Gastroesophageal sphincter (tissue), 4 donors: Measurements from ENCODE around the gene COL1A1. TPM values are rescaled to one million over a fixed set of nuclear protein-coding genes. Genes with fewer than 3 reads are reported as not detected.

ENCODE experiments used
- ATAC-seq: fragments of 150-250 bp; one replicate; pipeline ENCODE4 v1.9.1; 2016; ENCODE audit warnings: mild to moderate bottlenecking, moderate library complexity
- H3K27ac ChIP-seq, 4 donors: fragments of 200-600 bp; sonication (generic) in 3 of 4; 1 replicate in 3 of 4; 2 replicates in 1 of 4; pipeline ENCODE4 v1.5.1; 2016 to 2019
- H3K27me3 ChIP-seq: fragments of 200-600 bp; sonication (generic); one replicate; pipeline ENCODE4 v1.5.1; 2019
- H3K36me3 ChIP-seq, 2 donors: fragments of 200-600 bp; sonication (generic); one replicate each; pipeline ENCODE4 v1.5.1; 2019; ENCODE audit warnings: control low read depth in 1 of 2
- H3K4me1 ChIP-seq, 3 donors: fragments of 200-600 bp; sonication (generic); 1 replicate in 2 of 3; 2 replicates in 1 of 3; pipeline ENCODE4 v1.5.1; 2016 to 2019; ENCODE audit warnings: control low read depth in 2 of 3
- H3K4me3 ChIP-seq, 2 donors: fragments of 200-600 bp; sonication (generic); one replicate each; pipeline ENCODE4 v1.5.1; 2019; ENCODE audit warnings: mild to moderate bottlenecking in 1 of 2, moderate library complexity in 1 of 2
- H3K9me3 ChIP-seq, 3 donors: fragments of 200-600 bp; sonication (generic); one replicate each; pipeline ENCODE4 v1.5.1; 2017 to 2019; ENCODE audit warnings: control low read depth in 2 of 3
- EP300 ChIP-seq: sonication (generic); formaldehyde crosslinking; IDR thresholded peaks from one replicate; pipeline ENCODE4 v1.6.1; 2017; ENCODE audit warnings: antibody characterized with exemption, mild to moderate bottlenecking
- POLR2A ChIP-seq, 2 donors: fragments of 450-650 bp; IDR thresholded peaks; one replicate each; pipeline ENCODE4 v1.6.1; 2017; ENCODE audit warnings: antibody characterized with exemption in 2 of 2, mild to moderate bottlenecking in 2 of 2, moderate library complexity in 1 of 2
- POLR2AphosphoS5 ChIP-seq: sonication (generic); formaldehyde crosslinking; IDR thresholded peaks from one replicate; pipeline ENCODE4 v1.6.1; 2017; ENCODE audit warnings: antibody characterized with exemption
- WGBS, 2 donors: methylation state at CpG; one replicate each; pipeline ENCODE4 v1.1.5; 2018; ENCODE audit warnings: low coverage in 1 of 2; 5-methylcytosine and 5-hydroxymethylcytosine counted together
- total RNA-seq, 4 donors: library from RNA; depleted of rRNA; stranded (reverse); fragments of >200 nt; gene quantifications; one replicate each; pipeline ENCODE4 v1.1.0, GENCODE V29; 2016
- TF ChIP-seq, protein P1 (sequence below), 4 experiments: fragments of 200-600 bp in 2 of 4; fragments of 450-650 bp in 2 of 4; sonication (generic) in 1 of 4; IDR thresholded peaks; one replicate each; pipeline ENCODE4 v1.5.1; 2017 to 2019; ENCODE audit warnings: antibody characterized with exemption in 4 of 4, mild to moderate bottlenecking in 2 of 4, moderate library complexity in 2 of 4

COL1A1 gene
- total RNA-seq, 4 donors from 2014 or later: 14.6 to 92.9 (median 69.7) TPM

- peaks cover 0 to 40% (median 2%) of the 10 kb centered on the region in 3 donors for H3K4me1 ChIP-seq
- no peaks in the 10 kb centered on the region for H3K27me3 ChIP-seq
- no peak for ATAC-seq
- no peaks in the 10 kb centered on the region for H3K9me3 ChIP-seq
- TF ChIP-seq POLR2A (IDR thresholded peaks at IDR 0.05): no peak
- TF ChIP-seq EP300: no peak
- TF ChIP-seq, protein P1, sequence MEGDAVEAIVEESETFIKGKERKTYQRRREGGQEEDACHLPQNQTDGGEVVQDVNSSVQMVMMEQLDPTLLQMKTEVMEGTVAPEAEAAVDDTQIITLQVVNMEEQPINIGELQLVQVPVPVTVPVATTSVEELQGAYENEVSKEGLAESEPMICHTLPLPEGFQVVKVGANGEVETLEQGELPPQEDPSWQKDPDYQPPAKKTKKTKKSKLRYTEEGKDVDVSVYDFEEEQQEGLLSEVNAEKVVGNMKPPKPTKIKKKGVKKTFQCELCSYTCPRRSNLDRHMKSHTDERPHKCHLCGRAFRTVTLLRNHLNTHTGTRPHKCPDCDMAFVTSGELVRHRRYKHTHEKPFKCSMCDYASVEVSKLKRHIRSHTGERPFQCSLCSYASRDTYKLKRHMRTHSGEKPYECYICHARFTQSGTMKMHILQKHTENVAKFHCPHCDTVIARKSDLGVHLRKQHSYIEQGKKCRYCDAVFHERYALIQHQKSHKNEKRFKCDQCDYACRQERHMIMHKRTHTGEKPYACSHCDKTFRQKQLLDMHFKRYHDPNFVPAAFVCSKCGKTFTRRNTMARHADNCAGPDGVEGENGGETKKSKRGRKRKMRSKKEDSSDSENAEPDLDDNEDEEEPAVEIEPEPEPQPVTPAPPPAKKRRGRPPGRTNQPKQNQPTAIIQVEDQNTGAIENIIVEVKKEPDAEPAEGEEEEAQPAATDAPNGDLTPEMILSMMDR (IDR thresholded peaks at IDR 0.05): no peak
- TF ChIP-seq POLR2AphosphoS5: no peak
- 14 to 79% methylated on average over 2 of the region's 4 CpGs for WGBS, 2 donors
- H3K36me3 ChIP-seq: peaks cover 0 to 100% of the 10 kb centered on the region in 2 donors
- peak overlapping the region in 3 of 4 donors; percentile 24 to 82 (median 54) for H3K27ac ChIP-seq
- H3K4me3 ChIP-seq: no peak overlapping the region
These were observed 9.2 kb downstream of the COL1A1 start for GRCh38 chr17:50192144-50192617.

DNA sequence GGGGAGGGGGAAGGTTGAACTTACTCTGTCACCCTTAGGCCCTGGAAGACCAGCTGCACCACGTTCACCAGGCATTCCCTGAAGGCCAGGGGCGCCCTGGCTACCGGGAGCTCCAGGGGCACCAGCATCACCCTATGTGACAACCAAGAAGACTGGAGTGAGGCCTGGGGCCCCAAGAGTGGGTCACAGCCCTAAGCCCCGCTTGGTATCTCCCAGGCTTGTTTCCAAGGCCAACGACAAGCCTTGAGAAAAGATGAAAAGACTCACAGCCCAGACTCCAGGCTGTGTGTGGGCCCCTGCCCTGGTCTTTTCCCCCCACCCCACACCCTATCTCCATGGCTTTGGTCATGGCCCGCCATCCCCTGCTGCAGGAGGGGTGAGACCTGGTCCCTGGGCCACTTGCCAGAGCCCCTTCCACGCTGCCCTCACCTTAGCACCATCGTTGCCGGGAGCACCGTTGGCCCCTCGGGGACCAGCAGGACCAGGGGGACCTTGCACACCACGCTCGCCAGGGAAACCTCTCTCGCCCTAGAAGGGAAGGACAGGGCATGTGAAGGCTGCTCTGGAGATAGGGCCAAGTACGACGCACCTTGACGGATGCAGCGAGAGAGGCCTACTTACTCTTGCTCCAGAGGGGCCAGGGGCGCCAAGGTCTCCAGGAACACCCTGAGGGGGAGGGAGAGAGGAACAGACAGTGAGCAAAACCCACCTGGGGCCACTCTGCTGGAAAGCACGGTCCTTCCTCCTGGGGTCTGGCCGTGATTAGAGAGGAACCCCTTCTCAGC is 9.9 kb downstream of the COL1A1 start:
- peaks cover 0 to 40% (median 0%) of the 10 kb centered on the region in 3 donors for H3K4me1 ChIP-seq
- no peak overlapping the region for H3K4me3 ChIP-seq
- WGBS, 2 donors: 51% methylated on average over 4 of the region's 21 CpGs; no CpG with 5 or more reads in 1 of the 2 donors
- no peak for TF ChIP-seq POLR2A (IDR thresholded peaks at IDR 0.05)
- TF ChIP-seq, protein P1 (IDR thresholded peaks at IDR 0.05): no peak
- TF ChIP-seq POLR2AphosphoS5: no peak
- TF ChIP-seq EP300: no peak
- ATAC-seq: no peak
- H3K27ac ChIP-seq: peak overlapping the region in 3 of 4 donors; percentile 30 to 82 (median 54)
- H3K9me3 ChIP-seq: no peaks in the 10 kb centered on the region
- peaks cover 0 to 100% of the 10 kb centered on the region in 2 donors for H3K36me3 ChIP-seq
- no peaks in the 10 kb centered on the region for H3K27me3 ChIP-seq

DNA sequence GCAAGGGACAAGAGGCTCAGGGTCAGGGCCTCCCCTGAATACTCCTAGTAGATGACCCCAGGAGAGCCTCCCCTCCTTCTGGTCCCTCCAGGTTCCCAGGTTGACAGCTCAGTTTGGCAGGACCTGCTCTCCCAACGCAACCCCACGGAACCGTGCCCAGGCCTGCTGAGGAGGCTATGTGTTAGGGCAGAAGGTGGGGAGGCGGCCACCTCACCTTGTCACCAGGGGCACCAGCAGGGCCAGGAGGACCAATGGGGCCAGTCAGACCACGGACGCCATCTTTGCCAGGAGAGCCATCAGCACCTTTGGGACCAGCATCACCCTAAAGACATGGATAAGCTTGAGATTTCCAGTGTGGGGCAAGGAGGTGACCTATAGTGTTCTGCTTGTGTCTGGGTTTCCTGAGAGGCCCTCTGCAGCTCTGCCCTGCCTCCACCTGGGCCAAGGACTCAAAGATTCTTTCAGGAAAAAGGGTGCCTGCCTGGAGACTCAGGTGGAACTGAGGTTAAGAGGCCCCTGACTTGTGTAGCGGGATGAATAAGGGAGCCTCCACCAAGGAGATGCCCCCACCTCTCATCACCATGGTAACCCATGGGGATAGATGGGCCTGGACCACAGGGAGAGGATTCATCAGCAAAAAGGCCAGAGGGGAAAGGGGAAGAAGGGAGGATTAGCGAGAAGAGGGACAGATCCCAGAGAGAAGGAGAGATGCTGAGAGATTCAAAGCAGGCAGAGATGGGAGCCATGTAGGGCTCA is 10.7 kb downstream of the COL1A1 start:
- Histone ChIP-seq H3K4me1 (peaks cover 0 to 38% (median 0%) of the 10 kb centered on the region in 3 donors), H3K27ac (peak overlapping the region in 2 of 4 donors; percentile 54 to 82), H3K4me3 (no peak overlapping the region), H3K27me3 (no peaks in the 10 kb centered on the region), H3K36me3 (peaks cover 0 to 100% of the 10 kb centered on the region in 2 donors), H3K9me3 (no peaks in the 10 kb centered on the region)
- TF ChIP-seq POLR2AphosphoS5: no peak
- no peak for TF ChIP-seq EP300
- TF ChIP-seq POLR2A (IDR thresholded peaks at IDR 0.05): no peak
- TF ChIP-seq, protein P1 (IDR thresholded peaks at IDR 0.05): no peak
- 58 to 60% methylated on average over 1 to 2 of the region's 8 CpGs for WGBS, 2 donors
- ATAC-seq: no peak

DNA sequence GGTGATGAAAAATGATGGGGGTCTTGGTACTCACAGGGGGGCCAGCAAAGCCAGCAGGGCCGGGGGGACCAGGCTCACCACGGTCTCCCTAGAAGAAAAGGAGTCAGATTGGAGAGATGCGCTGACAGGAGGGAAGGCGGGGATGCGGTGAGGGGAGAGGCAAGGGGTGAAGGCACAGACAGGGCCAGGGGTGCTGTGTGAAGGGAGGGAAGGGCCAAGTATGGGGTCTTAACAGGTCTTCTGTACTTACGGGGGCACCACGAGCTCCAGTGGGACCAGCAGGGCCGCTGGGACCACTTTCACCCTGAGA is 11.2 kb downstream of the COL1A1 start:
- H3K27ac ChIP-seq: peak overlapping the region in 2 of 4 donors; percentile 54 to 82
- H3K4me1 ChIP-seq: peaks cover 0 to 38% (median 4%) of the 10 kb centered on the region in 3 donors
- peaks cover 0 to 100% of the 10 kb centered on the region in 2 donors for H3K36me3 ChIP-seq
- H3K9me3 ChIP-seq: no peaks in the 10 kb centered on the region
- H3K4me3 ChIP-seq: no peak overlapping the region
- no peak for ATAC-seq
- TF ChIP-seq, protein P1 (IDR thresholded peaks at IDR 0.05): no peak
- no peak for TF ChIP-seq EP300
- no peak for TF ChIP-seq POLR2AphosphoS5
- no peak for TF ChIP-seq POLR2A (IDR thresholded peaks at IDR 0.05)
- H3K27me3 ChIP-seq: no peaks in the 10 kb centered on the region
- WGBS, 2 donors: 61 to 69% methylated on average over 4 of the region's 8 CpGs
